ENCODE measurements around the gene HIP1.

Gene HIP1

DNA sequence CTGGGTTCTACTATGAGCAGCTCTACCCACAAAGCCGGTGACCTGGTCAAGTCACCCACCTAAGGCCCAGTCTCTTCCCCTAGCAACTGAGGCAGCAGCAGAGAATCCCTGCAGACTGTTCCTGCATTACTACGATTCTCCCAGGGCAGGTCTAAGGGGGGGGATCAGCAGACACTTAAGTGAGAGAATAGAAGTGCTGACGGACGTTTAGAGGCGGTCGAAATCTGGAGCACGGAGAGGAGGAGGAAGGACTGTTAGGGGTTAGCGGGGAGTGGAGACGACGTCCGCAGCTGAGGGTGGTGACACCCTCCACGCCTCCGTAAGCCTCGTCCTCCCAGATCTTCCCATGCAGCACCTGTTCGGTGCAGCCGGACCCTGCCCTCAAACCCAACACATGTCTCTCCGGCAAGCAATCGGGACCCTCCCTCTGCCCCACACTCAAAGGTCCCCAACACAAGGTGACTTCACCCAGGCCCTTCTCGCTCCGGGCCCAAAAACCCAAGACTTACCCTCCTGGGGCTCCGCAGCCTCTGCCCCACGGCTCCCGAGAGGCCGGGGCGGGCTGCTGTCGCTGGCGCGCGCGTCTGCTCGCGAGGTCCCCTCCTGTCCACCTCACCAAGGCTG lies 253.3 kb downstream of the HIP1 start:
- peak; percentile 15 for DNase-seq
